GM18498 (cell line): ENCODE data around the gene CCR2.
A peak's percentile ranks its signal among the peaks of the same experiment; 100 is the strongest.
"Not testable (repeated sequence)": the region's sequence is repeated elsewhere in the genome, so short reads cannot be mapped to it uniquely, and the experiment has no call there.

ENCODE experiments used
- ATAC-seq: cut with Tn5 transposase; IDR thresholded peaks from one replicate; pipeline ENCODE4 v1.9.1; 2021; ENCODE audit warnings: mild to moderate bottlenecking, moderate library complexity; ENCODE audit not compliant: unreplicated experiment

CCR2 gene

DNA sequence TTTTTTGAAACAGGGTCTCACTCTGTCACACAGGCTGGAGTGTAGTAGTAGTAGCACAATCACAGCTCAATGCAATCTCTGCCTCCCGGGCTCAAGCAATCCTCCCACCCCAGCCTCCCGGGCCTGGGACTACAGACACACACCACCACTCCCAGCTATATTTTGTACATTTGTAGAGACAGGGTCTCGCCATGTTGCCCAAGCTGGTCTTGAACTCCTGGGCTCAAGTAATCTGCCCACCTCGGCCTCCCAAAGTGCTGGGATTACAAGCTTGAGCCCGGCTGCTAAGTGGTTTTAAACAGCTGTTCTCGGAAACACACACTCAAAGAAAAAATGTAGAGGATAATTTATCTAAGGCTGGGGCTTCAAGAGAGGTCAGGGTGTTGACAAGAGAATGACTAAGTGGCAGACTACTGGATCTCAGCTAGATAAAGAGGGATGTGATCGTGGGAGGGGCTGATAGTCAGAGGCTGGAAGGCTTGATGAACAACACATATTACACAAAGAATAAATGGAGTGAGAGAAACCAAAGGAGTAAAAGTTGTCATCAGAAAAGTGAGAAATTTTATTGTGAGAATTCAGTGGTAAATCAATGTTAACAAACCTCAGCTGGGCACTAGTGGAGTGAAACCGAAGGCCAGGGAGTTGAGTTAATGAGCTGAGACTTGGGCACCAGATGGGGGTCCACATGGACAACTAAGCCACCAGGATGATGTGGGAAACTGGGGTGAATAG is 46.3 kb downstream of the CCR2 start:
- no peak for ATAC-seq

DNA sequence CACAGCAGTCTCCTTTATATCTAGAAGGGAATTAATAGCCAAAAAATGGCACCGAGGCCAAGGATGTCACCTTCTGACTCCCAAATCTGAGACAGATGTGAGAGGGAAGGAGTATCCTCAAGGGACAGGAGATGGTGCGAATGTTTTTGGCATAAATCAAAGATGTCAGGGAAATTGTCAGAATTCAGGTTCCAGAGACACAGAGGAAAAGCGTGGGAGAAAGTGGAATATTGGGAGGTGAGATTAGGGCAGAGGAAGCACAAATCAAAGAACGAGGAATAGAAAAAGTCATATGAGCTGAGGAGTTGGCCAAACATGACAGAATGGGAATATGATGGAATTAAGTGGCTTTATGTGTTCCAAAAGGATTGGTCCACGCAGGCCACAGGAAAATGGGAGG is 46.9 kb downstream of the CCR2 start:
- no peak for ATAC-seq

DNA sequence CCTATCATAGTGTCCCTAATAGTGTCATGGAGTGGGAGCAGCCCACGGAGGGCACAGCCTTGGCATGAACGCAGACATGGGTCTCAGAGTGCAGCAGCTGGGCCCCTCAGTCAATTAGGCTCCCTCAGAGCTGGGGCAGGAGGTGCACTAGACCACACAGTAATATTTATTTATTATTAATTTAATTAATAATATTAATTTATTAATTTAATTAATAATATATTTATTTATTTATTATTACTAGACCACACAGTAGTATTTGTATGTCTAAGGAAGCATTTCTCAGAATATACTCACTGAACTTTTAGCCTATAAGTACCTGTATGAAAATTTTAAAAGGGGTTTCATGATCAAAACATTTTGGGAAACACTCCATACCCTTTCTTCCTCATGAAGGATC is 47.7 kb downstream of the CCR2 start:
- ATAC-seq, result no peak

DNA sequence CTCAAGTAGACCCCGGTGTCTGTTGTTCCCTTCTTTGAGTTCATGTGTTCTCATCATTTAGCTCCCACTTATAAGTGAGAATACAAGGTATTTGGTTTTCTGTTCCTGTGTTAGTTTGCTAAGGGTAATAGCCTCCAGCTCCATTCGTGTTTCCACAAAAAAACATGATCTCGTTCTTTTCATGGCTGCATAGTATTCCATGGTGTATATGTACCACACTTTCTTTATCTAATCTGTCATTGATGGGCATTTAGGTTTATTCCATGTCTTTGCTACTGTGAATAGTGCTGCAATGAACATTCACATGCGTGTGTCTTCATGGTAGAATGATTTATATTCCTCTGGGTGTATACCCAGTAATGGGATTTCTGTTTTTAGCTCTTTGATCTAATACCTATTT is 49.0 kb downstream of the CCR2 start:
- ATAC-seq, result not testable (repeated sequence)

DNA sequence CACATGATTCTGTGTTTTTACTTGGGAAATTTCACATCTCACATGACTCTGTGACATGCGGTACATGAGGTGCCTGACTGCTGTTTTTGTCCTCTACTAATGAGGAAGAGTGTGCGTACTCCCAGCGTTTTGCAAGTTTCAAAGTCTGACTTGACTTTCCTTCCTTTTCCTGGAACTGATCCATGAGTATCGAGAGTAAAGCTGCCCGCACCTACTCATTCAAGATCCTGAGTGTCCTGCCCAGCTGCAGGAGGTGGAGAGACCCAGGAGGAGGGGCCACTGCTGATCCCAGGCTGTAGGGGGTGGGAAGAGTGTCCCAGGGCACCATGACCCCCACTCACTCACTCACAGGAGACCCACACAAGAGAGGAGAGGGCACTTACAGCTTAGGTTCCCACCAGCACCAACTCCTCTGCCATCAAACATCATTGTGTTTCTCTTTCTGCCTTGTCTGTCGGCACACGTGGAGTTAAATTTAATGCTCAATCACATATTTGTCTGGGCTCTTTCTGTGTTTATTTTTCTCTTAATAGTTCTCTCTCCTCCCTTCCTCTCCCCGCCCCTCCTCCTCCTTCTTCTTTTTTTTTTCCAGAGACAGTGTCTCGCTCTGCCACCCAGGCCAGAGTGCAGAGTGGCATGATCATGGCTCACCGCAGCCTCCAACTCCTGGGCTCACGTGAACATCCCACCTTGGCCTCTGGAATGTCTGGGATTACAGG is 51.5 kb downstream of the CCR2 start:
- ATAC-seq, result no peak

DNA sequence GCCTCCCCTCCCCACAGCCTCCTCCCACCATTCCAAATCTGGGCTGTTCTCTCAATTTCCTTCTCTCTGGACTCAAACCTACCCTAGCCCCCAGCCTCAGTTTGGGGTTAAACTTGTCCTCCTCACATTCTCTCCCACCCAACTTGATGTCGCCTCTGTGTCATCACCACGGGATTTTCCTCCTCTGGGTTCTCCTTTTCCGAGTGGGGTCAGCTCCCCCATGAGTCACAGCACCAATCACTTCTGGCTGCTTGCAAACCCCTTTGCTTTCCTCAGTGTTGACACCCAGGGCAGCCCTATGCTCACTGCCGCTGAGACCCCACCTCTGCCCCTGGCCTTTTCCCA is 52.5 kb downstream of the CCR2 start:
- no peak for ATAC-seq

DNA sequence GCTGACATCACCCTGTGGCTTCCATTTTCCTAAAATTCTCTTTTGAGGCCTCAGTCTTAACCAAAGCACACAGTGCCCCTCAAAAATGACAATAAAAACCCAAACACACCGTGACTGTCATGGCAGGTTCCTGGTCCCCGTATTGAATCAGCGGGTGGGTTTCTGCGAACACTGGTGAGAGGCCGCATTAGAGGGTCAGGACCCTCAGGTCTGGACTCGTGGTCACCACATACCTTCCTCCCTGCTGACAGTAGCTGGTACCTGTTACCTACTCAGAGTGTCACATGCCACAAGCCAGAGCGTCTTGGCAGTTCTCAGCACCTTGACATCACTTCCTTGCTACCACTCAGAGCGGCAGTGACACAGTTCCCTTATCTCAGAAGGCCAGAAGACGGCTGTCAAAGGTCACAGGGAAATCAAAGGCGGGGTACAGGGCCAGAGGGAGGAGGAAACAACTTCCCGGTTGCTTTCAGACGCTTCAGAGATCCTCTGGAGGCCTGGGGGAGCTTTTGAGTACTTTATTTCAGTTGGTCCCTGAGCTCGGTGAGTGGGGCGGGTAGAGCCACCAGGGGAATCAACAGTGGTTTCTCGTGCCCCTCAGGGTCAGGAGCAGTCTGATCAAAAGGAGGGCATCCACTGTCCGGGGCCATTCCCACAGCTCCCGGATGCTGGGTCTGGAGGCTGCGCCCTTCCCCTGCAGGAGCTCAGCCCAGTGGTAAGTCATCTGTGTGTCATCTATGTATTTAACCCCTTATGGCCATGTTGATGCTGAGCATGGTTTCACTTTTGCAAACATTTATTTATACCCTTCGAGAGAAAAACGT is 53.1 kb downstream of the CCR2 start, which contains the start of the genes CCR5AS and CCRL2:
CCR5AS (minus strand) TSS at position 279 of the 824 bp plus-strand sequence.
CCRL2 (plus strand) TSS at position 472 of the 824 bp plus-strand sequence. CDS start 821 bp downstream, outside the sequence.
- ATAC-seq, result peak; percentile 46

DNA sequence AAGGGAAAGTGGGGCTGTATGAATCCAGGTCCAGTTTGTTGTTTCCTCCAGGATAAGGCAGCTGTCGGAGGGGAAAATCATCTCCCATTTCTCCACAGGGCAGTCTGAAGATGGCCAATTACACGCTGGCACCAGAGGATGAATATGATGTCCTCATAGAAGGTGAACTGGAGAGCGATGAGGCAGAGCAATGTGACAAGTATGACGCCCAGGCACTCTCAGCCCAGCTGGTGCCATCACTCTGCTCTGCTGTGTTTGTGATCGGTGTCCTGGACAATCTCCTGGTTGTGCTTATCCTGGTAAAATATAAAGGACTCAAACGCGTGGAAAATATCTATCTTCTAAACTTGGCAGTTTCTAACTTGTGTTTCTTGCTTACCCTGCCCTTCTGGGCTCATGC is 54.1 kb downstream of the CCR2 start:
- no peak for ATAC-seq

DNA sequence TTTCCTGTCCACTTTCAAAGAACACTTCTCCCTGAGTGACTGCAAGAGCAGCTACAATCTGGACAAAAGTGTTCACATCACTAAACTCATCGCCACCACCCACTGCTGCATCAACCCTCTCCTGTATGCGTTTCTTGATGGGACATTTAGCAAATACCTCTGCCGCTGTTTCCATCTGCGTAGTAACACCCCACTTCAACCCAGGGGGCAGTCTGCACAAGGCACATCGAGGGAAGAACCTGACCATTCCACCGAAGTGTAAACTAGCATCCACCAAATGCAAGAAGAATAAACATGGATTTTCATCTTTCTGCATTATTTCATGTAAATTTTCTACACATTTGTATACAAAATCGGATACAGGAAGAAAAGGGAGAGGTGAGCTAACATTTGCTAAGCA is 54.9 kb downstream of the CCR2 start:
- no peak for ATAC-seq

DNA sequence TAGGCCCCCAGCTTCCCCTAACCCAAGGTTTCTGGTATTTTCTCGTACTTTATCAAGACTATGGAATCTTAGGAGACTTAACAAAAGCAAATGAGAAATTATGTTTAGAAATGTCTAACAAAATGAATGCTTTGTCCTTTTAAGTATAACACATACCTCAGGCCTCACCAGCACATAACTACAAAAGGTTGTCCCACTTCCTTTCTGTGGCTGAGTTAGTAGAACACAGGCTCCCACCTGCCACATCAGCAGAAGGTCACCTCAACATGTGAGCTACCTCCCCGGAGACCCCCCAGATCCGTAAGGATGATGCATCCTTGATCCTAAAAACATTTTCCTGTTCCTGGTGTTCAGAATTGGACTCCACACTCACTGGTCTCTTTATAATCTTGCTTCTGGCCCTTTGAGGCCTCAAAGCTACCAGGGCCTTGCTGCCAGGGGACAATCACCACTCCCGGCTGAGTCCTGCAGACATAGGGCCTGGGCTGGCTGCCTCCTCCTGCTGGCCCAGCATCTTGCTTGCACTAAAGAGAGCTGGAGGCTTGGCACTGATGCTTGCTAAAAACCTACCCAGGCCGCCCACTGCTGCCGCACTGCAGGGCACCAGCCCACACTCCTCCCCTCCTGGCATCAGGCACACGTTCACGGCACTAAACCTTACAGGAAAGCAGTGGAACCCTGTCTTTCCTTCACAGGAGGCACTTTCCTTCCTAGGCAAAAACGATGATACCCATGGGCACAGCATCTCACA is 56.0 kb downstream of the CCR2 start:
- no peak for ATAC-seq
